B cell (primary cell): ENCODE measurements around the gene PLA2R1.

Experiments used
- CTCF ChIP-seq: fragments of 200-600 bp; IDR thresholded peaks from one replicate; pipeline ENCODE4 v1.8.0; 2022; ENCODE audit warnings: antibody characterized with exemption, mild to moderate bottlenecking
- EZH2 ChIP-seq: IDR thresholded peaks from 2 replicates; pipeline ENCODE4 v1.6.1; 2012; ENCODE audit warnings: borderline replicate concordance, low read depth, mild to moderate bottlenecking, moderate library complexity, low read length; ENCODE audit not compliant: insufficient read depth, poor library complexity, severe bottlenecking

- TF ChIP-seq CTCF (no peak), EZH2 (no peak)
These were observed 30.0 kb upstream of the PLA2R1 start for GRCh38 chr2:160092445-160092844.
